ENCODE results near the gene CYP46A1.

The CYP46A1 gene

DNA sequence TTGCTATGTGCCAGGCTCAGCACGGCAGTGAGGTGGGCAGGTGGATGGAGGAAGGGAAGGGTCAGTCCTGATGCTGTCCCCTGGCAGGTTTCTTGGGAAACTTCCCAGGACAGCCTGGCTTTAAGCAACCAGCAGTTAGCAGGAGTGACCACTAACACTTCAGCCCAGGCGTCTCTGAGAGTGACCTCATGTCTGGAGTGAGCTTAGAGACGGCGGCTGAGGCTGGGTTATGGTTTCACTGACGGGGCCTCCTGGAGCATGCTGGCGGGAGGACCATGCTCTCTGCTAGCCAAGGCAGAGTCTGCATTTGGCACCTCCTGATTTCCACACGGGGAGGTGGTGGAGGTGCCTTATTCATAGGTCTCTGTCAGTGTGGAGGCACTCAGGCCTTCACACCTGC, 36.7 kb upstream of the CYP46A1 start (continued):
- TF ChIP-seq ZBTB1 (tag by site-specific recombination; IDR thresholded peaks at IDR 0.05) (no peak), ZNF473 (tag by site-specific recombination; IDR thresholded peaks at IDR 0.05) (no peak), SETDB1 (IDR thresholded peaks at IDR 0.05; ENCODE audit: insufficient read length, low read length) (no peak), ZFP69B (tag by site-specific recombination; IDR thresholded peaks at IDR 0.05) (no peak), ZXDB (tag by site-specific recombination; IDR thresholded peaks at IDR 0.05) (no peak), MYNN (tag by site-specific recombination; IDR thresholded peaks at IDR 0.05; ENCODE audit: borderline replicate concordance) (no peak), OVOL3 (tag by site-specific recombination; IDR thresholded peaks at IDR 0.05) (no peak)
- TF ChIP-seq, protein P1, sequence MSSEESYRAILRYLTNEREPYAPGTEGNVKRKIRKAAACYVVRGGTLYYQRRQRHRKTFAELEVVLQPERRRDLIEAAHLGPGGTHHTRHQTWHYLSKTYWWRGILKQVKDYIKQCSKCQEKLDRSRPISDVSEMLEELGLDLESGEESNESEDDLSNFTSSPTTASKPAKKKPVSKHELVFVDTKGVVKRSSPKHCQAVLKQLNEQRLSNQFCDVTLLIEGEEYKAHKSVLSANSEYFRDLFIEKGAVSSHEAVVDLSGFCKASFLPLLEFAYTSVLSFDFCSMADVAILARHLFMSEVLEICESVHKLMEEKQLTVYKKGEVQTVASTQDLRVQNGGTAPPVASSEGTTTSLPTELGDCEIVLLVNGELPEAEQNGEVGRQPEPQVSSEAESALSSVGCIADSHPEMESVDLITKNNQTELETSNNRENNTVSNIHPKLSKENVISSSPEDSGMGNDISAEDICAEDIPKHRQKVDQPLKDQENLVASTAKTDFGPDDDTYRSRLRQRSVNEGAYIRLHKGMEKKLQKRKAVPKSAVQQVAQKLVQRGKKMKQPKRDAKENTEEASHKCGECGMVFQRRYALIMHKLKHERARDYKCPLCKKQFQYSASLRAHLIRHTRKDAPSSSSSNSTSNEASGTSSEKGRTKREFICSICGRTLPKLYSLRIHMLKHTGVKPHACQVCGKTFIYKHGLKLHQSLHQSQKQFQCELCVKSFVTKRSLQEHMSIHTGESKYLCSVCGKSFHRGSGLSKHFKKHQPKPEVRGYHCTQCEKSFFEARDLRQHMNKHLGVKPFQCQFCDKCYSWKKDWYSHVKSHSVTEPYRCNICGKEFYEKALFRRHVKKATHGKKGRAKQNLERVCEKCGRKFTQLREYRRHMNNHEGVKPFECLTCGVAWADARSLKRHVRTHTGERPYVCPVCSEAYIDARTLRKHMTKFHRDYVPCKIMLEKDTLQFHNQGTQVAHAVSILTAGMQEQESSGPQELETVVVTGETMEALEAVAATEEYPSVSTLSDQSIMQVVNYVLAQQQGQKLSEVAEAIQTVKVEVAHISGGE (tag by site-specific recombination; conservative IDR thresholded peaks at IDR 0.05; ENCODE audit: low read depth) = no peak
- TF ChIP-seq, protein P2, sequence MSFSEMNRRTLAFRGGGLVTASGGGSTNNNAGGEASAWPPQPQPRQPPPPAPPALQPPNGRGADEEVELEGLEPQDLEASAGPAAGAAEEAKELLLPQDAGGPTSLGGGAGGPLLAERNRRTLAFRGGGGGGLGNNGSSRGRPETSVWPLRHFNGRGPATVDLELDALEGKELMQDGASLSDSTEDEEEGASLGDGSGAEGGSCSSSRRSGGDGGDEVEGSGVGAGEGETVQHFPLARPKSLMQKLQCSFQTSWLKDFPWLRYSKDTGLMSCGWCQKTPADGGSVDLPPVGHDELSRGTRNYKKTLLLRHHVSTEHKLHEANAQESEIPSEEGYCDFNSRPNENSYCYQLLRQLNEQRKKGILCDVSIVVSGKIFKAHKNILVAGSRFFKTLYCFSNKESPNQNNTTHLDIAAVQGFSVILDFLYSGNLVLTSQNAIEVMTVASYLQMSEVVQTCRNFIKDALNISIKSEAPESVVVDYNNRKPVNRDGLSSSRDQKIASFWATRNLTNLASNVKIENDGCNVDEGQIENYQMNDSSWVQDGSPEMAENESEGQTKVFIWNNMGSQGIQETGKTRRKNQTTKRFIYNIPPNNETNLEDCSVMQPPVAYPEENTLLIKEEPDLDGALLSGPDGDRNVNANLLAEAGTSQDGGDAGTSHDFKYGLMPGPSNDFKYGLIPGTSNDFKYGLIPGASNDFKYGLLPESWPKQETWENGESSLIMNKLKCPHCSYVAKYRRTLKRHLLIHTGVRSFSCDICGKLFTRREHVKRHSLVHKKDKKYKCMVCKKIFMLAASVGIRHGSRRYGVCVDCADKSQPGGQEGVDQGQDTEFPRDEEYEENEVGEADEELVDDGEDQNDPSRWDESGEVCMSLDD (tag by site-specific recombination; IDR thresholded peaks at IDR 0.05) = no peak

DNA sequence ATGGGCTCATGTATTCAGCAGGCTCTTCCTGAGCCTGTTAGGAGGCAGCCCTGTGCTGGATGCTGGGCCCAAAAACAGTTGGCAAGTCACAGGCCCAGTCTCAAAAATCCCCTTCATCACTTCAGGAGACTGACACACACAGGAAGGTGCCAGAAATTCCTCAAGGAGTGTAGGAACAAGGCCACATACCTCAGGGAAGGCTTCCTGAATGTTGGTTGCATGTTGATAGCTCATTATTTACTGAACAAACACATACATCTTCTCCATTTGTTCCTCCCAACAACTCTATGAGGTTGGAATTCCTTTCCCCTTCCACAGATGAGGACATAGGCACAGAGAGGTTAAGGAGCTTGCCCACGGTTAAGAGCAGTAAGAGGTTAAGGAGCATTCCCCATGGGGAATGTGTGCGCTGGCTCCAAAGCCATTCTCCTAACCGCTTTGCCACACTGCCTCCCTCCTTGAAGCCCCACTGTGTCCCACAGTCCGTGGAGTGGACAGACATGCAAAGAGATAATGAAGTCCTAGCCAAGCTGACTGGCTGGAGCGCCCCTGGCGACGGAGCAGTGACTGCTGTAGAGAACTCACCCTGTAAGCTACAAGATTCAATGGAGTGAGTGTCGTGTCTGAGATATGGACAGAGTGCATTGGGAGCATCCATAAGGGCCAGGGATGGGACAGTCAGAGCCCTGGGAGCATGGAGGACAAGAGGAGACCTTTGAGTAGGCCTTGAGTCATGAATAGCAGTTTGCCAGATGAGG, 35.9 kb upstream of the CYP46A1 start:
- H3K27ac ChIP-seq (ENCODE audit: extremely low read depth, low read depth, low read length) = no peak overlapping the region
- ChIA-PET CTCF (interaction anchor here (0.6 kb wide), 1 partner anchor 665 kb away, joined by 3 read pairs; no protein-coding TSS in a partner anchor), POLR2A (no interaction called here)
- no peaks in the 10 kb centered on the region for H3K36me3 ChIP-seq (ENCODE audit: control insufficient read depth in 2 of 2, insufficient read depth in 1 of 2, low read length in 2 of 2)
- no peaks in the 10 kb centered on the region for H3K4me1 ChIP-seq (ENCODE audit: control insufficient read depth, insufficient read depth, low read length)
- no peaks in the 10 kb centered on the region for H3K9me3 ChIP-seq (ENCODE audit: control insufficient read depth, insufficient read depth, low read depth, low read length)
- no peak overlapping the region for H3K4me3 ChIP-seq (ENCODE audit: low read depth, low read length)
- TF ChIP-seq, protein P3, sequence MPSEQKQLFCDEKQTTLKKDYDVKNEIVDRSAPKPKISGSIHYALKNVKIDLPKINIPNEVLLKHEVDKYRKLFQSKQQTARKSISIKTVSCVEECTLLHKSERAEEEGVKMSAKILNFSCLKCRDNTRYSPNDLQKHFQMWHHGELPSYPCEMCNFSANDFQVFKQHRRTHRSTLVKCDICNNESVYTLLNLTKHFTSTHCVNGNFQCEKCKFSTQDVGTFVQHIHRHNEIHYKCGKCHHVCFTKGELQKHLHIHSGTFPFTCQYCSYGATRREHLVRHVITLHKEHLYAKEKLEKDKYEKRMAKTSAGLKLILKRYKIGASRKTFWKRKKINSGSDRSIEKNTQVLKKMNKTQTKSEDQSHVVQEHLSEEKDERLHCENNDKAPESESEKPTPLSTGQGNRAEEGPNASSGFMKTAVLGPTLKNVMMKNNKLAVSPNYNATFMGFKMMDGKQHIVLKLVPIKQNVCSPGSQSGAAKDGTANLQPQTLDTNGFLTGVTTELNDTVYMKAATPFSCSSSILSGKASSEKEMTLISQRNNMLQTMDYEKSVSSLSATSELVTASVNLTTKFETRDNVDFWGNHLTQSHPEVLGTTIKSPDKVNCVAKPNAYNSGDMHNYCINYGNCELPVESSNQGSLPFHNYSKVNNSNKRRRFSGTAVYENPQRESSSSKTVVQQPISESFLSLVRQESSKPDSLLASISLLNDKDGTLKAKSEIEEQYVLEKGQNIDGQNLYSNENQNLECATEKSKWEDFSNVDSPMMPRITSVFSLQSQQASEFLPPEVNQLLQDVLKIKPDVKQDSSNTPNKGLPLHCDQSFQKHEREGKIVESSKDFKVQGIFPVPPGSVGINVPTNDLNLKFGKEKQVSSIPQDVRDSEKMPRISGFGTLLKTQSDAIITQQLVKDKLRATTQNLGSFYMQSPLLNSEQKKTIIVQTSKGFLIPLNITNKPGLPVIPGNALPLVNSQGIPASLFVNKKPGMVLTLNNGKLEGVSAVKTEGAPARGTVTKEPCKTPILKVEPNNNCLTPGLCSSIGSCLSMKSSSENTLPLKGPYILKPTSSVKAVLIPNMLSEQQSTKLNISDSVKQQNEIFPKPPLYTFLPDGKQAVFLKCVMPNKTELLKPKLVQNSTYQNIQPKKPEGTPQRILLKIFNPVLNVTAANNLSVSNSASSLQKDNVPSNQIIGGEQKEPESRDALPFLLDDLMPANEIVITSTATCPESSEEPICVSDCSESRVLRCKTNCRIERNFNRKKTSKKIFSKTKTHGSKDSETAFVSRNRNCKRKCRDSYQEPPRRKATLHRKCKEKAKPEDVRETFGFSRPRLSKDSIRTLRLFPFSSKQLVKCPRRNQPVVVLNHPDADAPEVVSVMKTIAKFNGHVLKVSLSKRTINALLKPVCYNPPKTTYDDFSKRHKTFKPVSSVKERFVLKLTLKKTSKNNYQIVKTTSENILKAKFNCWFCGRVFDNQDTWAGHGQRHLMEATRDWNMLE (tag by site-specific recombination; conservative IDR thresholded peaks at IDR 0.05; ENCODE audit: low read depth) = no peak
- TF ChIP-seq, protein P4, sequence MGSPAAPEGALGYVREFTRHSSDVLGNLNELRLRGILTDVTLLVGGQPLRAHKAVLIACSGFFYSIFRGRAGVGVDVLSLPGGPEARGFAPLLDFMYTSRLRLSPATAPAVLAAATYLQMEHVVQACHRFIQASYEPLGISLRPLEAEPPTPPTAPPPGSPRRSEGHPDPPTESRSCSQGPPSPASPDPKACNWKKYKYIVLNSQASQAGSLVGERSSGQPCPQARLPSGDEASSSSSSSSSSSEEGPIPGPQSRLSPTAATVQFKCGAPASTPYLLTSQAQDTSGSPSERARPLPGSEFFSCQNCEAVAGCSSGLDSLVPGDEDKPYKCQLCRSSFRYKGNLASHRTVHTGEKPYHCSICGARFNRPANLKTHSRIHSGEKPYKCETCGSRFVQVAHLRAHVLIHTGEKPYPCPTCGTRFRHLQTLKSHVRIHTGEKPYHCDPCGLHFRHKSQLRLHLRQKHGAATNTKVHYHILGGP (tag by site-specific recombination; IDR thresholded peaks at IDR 0.05) = no peak
- TF ChIP-seq ZNF157 (tag by site-specific recombination; IDR thresholded peaks at IDR 0.05) (no peak), ZNF221 (tag by site-specific recombination; IDR thresholded peaks at IDR 0.05; ENCODE audit: borderline replicate concordance) (no peak), ZNF558 (tag by site-specific recombination; IDR thresholded peaks at IDR 0.05) (no peak)
